Measurements from ENCODE around the gene FBLL1. TPM values are rescaled to one million over a fixed set of nuclear protein-coding genes. Genes with fewer than 3 reads are reported as not detected.
A peak's percentile ranks its signal among the peaks of the same experiment; 100 is the strongest.

Gene FBLL1
- total RNA-seq, 1 donor from 2014 or later, result 4.5 TPM

- no peaks in the 10 kb centered on the region for H3K9me3 Mint-ChIP-seq (ENCODE audit: unreplicated experiment)
- no peak for TF ChIP-seq EZH2 (IDR thresholded peaks at IDR 0.05; ENCODE audit: insufficient read depth, low read length)
- TF ChIP-seq CTCF (IDR thresholded peaks at IDR 0.05; ENCODE audit: insufficient read depth, low read depth, low read length), result no peak
- FAIRE-seq, result no peak
These were observed 33.2 kb downstream of the FBLL1 start for GRCh38 chr5:168562279-168562678.

GRCh38 chr5:168563959-168564358 is 34.9 kb downstream of the FBLL1 start:
- H3K27ac Mint-ChIP-seq (ENCODE audit: unreplicated experiment), result peak overlapping the region; percentile 48
- FAIRE-seq (no peak), DNase-seq (ENCODE audit: low read depth) (no peak)
- no peaks in the 10 kb centered on the region for H3K9me3 Mint-ChIP-seq (ENCODE audit: unreplicated experiment)
- no peaks in the 10 kb centered on the region for H3K9me3 ChIP-seq (ENCODE audit: insufficient read depth, low read depth, low read length)
- peaks cover 32% of the 10 kb centered on the region for H3K36me3 ChIP-seq (ENCODE audit: insufficient read depth, low read length)
- H3K9ac ChIP-seq (ENCODE audit: low read length), result no peak overlapping the region
- H3K27ac ChIP-seq (ENCODE audit: low read depth, low read length), result no peak overlapping the region
- no peak overlapping the region for H3K4me3 Mint-ChIP-seq (ENCODE audit: unreplicated experiment)
- TF ChIP-seq EZH2 (IDR thresholded peaks at IDR 0.05; ENCODE audit: insufficient read depth, low read length) (no peak), CTCF (IDR thresholded peaks at IDR 0.05; ENCODE audit: insufficient read depth, low read depth, low read length) (no peak)
- H3K4me3 ChIP-seq (ENCODE audit: insufficient read depth, low read depth, low read length), result no peak overlapping the region
- H3K36me3 Mint-ChIP-seq (ENCODE audit: low read depth, unreplicated experiment), result peaks cover 12% of the 10 kb centered on the region
- no peak overlapping the region for H2AFZ ChIP-seq (ENCODE audit: low read depth, low read length)
- no peak overlapping the region for H3K4me2 ChIP-seq (ENCODE audit: low read length)
- H3K79me2 ChIP-seq (ENCODE audit: insufficient read depth, low read length), result peaks cover 66% of the 10 kb centered on the region
- H3K27me3 Mint-ChIP-seq (ENCODE audit: low read depth, unreplicated experiment), result no peaks in the 10 kb centered on the region
- H3K4me1 ChIP-seq (ENCODE audit: insufficient read depth, low read length), result no peaks in the 10 kb centered on the region
- peaks cover 4% of the 10 kb centered on the region for H3K4me1 Mint-ChIP-seq (ENCODE audit: low read depth, unreplicated experiment)
- H4K20me1 ChIP-seq (ENCODE audit: insufficient read depth, low read length), result peaks cover 64% of the 10 kb centered on the region
- H3K27me3 ChIP-seq (ENCODE audit: insufficient read depth, low read length), result no peaks in the 10 kb centered on the region

More at GRCh38 chr5:168562279-168562678, 33.2 kb downstream of the FBLL1 start:
- Mint-ChIP-seq H3K27ac (ENCODE audit: unreplicated experiment) (no peak overlapping the region), H3K36me3 (ENCODE audit: low read depth, unreplicated experiment) (peaks cover 6% of the 10 kb centered on the region), H3K4me1 (ENCODE audit: low read depth, unreplicated experiment) (peaks cover 4% of the 10 kb centered on the region), H3K4me3 (ENCODE audit: unreplicated experiment) (no peak overlapping the region), H3K27me3 (ENCODE audit: low read depth, unreplicated experiment) (no peaks in the 10 kb centered on the region)
- Histone ChIP-seq H4K20me1 (ENCODE audit: insufficient read depth, low read length) (peaks cover 48% of the 10 kb centered on the region), H3K4me3 (ENCODE audit: insufficient read depth, low read depth, low read length) (no peak overlapping the region), H3K36me3 (ENCODE audit: insufficient read depth, low read length) (peaks cover 39% of the 10 kb centered on the region), H3K9ac (ENCODE audit: low read length) (no peak overlapping the region), H3K4me1 (ENCODE audit: insufficient read depth, low read length) (no peaks in the 10 kb centered on the region), H2AFZ (ENCODE audit: low read depth, low read length) (no peak overlapping the region), H3K9me3 (ENCODE audit: insufficient read depth, low read depth, low read length) (no peaks in the 10 kb centered on the region), H3K27ac (ENCODE audit: low read depth, low read length) (no peak overlapping the region), H3K27me3 (ENCODE audit: insufficient read depth, low read length) (no peaks in the 10 kb centered on the region), H3K79me2 (ENCODE audit: insufficient read depth, low read length) (peaks cover 51% of the 10 kb centered on the region), H3K4me2 (ENCODE audit: low read length) (no peak overlapping the region)
- no peak for DNase-seq (ENCODE audit: low read depth)

- peaks cover 12% of the 10 kb centered on the region for H3K36me3 Mint-ChIP-seq (ENCODE audit: low read depth, unreplicated experiment)
These were observed 39.6 kb downstream of the FBLL1 start for GRCh38 chr5:168568738-168569137.

More at GRCh38 chr5:168568738-168569137, 39.6 kb downstream of the FBLL1 start:
- no peak for DNase-seq (ENCODE audit: low read depth)
- Histone ChIP-seq H3K9ac (ENCODE audit: low read length) (no peak overlapping the region), H3K27ac (ENCODE audit: low read depth, low read length) (no peak overlapping the region), H3K9me3 (ENCODE audit: insufficient read depth, low read depth, low read length) (no peaks in the 10 kb centered on the region), H3K4me1 (ENCODE audit: insufficient read depth, low read length) (no peaks in the 10 kb centered on the region), H3K79me2 (ENCODE audit: insufficient read depth, low read length) (peaks cover 89% of the 10 kb centered on the region), H3K36me3 (ENCODE audit: insufficient read depth, low read length) (peaks cover 17% of the 10 kb centered on the region), H4K20me1 (ENCODE audit: insufficient read depth, low read length) (peaks cover 77% of the 10 kb centered on the region), H2AFZ (ENCODE audit: low read depth, low read length) (no peak overlapping the region), H3K4me3 (ENCODE audit: insufficient read depth, low read depth, low read length) (no peak overlapping the region), H3K4me2 (ENCODE audit: low read length) (no peak overlapping the region), H3K27me3 (ENCODE audit: insufficient read depth, low read length) (no peaks in the 10 kb centered on the region)
- peaks cover 9% of the 10 kb centered on the region for H3K4me1 Mint-ChIP-seq (ENCODE audit: low read depth, unreplicated experiment)
- FAIRE-seq, result no peak
- no peak overlapping the region for H3K27ac Mint-ChIP-seq (ENCODE audit: unreplicated experiment)
- TF ChIP-seq EZH2 (IDR thresholded peaks at IDR 0.05; ENCODE audit: insufficient read depth, low read length) (no peak), CTCF (IDR thresholded peaks at IDR 0.05; ENCODE audit: insufficient read depth, low read depth, low read length) (no peak)
- H3K27me3 Mint-ChIP-seq (ENCODE audit: low read depth, unreplicated experiment), result no peaks in the 10 kb centered on the region
- no peaks in the 10 kb centered on the region for H3K9me3 Mint-ChIP-seq (ENCODE audit: unreplicated experiment)
- H3K4me3 Mint-ChIP-seq (ENCODE audit: unreplicated experiment), result no peak overlapping the region
